Measurements from ENCODE around the gene RSRC2. TPM values are rescaled to one million over a fixed set of nuclear protein-coding genes. Genes with fewer than 3 reads are reported as not detected.

Gene RSRC2
- total RNA-seq, 1 donor from 2014 or later, result 124 TPM

DNA sequence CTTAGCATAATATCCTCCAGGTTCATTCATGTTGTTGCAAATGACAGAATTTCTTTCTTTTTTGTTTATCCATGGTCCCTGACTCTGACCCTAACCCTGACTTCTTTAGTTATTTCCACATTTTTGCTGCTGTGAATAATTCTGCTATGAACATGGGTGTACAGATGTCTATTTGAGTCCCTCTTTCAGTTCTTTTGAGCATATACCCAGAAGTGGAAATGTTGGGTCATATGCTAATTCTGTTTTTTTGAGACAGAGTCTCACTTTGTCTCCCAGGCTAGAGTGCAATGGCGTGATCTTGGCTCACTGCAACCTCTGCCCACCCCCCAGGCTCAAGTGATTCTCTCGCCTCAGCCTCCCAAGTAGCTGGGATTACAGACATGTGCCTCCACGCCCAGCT lies 33.4 kb upstream of the RSRC2 start:
- TF ChIP-seq, protein P1, sequence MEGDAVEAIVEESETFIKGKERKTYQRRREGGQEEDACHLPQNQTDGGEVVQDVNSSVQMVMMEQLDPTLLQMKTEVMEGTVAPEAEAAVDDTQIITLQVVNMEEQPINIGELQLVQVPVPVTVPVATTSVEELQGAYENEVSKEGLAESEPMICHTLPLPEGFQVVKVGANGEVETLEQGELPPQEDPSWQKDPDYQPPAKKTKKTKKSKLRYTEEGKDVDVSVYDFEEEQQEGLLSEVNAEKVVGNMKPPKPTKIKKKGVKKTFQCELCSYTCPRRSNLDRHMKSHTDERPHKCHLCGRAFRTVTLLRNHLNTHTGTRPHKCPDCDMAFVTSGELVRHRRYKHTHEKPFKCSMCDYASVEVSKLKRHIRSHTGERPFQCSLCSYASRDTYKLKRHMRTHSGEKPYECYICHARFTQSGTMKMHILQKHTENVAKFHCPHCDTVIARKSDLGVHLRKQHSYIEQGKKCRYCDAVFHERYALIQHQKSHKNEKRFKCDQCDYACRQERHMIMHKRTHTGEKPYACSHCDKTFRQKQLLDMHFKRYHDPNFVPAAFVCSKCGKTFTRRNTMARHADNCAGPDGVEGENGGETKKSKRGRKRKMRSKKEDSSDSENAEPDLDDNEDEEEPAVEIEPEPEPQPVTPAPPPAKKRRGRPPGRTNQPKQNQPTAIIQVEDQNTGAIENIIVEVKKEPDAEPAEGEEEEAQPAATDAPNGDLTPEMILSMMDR (IDR thresholded peaks at IDR 0.05; ENCODE audit: unreplicated experiment), result no peak
- Mint-ChIP-seq H3K27ac (no peak overlapping the region), H3K27me3 (no peaks in the 10 kb centered on the region), H3K4me1 (ENCODE audit: low read depth) (no peaks in the 10 kb centered on the region), H3K9me3 (ENCODE audit: low read depth) (no peaks in the 10 kb centered on the region), H3K36me3 (ENCODE audit: insufficient read depth) (peaks cover 8% of the 10 kb centered on the region), H3K4me3 (ENCODE audit: low read depth) (no peak overlapping the region)
- DNase-seq (ENCODE audit: low spot score, unreplicated experiment), result no peak

DNA sequence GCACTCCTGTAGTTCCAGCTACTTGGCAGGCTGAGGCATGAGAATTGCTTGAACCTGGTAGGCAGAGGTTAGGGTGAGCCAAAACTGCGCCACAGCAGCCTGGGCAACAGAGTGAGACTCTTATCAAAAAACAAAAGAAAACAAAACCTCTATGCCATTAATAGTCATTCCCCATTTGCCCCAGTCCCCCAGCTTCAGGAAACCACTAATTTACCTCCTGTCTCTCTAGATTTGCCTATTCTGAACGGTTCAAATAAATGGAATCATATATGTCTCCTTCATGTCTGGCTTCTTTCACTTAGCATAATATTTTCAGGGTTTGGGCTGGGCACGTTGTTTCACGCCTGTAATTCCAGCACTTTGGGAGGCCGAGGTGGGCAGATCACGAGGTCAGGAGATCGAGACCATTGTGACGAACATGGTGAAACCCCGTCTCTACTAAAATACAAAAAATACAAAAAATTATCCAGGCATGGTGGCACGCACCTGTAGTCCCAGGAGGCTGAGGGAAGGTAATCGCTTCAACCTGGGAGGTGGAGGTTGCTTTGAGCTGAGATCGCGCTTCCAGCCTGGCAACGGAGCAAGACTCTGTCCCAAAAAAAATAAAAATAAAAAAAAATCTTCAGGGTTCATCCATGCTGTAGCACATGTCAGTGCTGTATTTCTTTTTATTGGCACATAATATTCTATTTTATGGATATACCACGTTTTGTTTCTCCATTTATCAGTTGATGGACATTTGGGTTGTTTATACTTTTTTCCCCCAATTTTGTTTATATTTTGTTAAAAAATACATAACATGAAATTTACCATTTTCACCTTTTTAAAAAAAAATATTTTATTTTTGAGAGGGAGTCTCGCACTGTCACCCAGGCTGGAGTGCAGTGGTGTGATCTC lies 32.3 kb upstream of the RSRC2 start:
- Mint-ChIP-seq H3K36me3 (ENCODE audit: insufficient read depth) (peaks cover 8% of the 10 kb centered on the region), H3K27me3 (no peaks in the 10 kb centered on the region), H3K27ac (no peak overlapping the region), H3K4me1 (ENCODE audit: low read depth) (no peaks in the 10 kb centered on the region), H3K4me3 (ENCODE audit: low read depth) (no peak overlapping the region), H3K9me3 (ENCODE audit: low read depth) (no peaks in the 10 kb centered on the region)
- no peak for DNase-seq (ENCODE audit: low spot score, unreplicated experiment)
- TF ChIP-seq, protein P1 (IDR thresholded peaks at IDR 0.05; ENCODE audit: unreplicated experiment), result no peak

DNA sequence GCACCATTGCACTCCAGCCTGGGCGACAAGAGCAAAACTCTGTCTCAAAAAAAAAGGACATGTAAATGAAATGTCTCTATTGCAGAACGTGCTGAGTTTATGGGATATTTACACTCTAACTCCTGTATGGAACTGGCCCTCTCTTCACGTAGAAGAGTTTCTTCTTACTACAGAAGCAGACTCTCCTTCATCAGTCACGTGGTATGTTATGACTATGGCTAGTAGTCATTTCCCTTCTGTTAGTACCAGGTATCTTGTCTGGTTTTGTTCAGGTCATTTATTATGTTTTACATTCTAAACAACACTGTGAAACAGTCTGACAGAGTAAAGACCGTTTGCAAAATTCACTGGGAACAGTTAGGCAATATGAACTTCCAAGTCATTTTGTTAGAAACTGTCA lies 20.6 kb upstream of the RSRC2 start:
- DNase-seq (ENCODE audit: low spot score, unreplicated experiment), result no peak
- H3K4me3 Mint-ChIP-seq (ENCODE audit: low read depth), result no peak overlapping the region
- TF ChIP-seq, protein P1 (IDR thresholded peaks at IDR 0.05; ENCODE audit: unreplicated experiment), result no peak
- H3K9me3 Mint-ChIP-seq (ENCODE audit: low read depth), result no peaks in the 10 kb centered on the region
- H3K27ac Mint-ChIP-seq, result no peak overlapping the region
- H3K27me3 Mint-ChIP-seq, result no peaks in the 10 kb centered on the region
- H3K36me3 Mint-ChIP-seq (ENCODE audit: insufficient read depth), result peaks cover 8% of the 10 kb centered on the region
- no peaks in the 10 kb centered on the region for H3K4me1 Mint-ChIP-seq (ENCODE audit: low read depth)

DNA sequence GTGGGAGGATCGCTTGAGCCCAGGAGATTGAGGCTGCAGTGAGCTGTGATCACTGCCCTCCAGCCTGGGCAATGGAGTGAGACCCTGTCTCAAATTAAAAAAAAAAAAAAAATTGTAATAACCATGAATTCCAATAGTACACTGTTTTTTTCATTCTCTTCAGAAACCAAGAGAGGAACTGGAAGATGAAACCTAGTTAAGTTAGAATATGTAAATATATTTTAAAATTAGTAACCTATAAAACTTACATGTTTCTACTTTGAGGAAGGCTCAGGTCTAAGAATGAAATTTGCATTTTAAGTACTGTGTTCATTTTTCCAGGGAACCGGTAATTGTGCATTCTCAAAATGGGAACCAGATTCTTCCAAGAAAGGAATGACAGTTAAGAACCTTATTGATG lies 19.1 kb upstream of the RSRC2 start:
- Mint-ChIP-seq H3K4me3 (ENCODE audit: low read depth) (no peak overlapping the region), H3K27me3 (no peaks in the 10 kb centered on the region), H3K9me3 (ENCODE audit: low read depth) (no peaks in the 10 kb centered on the region), H3K36me3 (ENCODE audit: insufficient read depth) (peaks cover 6% of the 10 kb centered on the region), H3K27ac (no peak overlapping the region), H3K4me1 (ENCODE audit: low read depth) (no peaks in the 10 kb centered on the region)
- TF ChIP-seq, protein P1 (IDR thresholded peaks at IDR 0.05; ENCODE audit: unreplicated experiment), result no peak
- no peak for DNase-seq (ENCODE audit: low spot score, unreplicated experiment)

DNA sequence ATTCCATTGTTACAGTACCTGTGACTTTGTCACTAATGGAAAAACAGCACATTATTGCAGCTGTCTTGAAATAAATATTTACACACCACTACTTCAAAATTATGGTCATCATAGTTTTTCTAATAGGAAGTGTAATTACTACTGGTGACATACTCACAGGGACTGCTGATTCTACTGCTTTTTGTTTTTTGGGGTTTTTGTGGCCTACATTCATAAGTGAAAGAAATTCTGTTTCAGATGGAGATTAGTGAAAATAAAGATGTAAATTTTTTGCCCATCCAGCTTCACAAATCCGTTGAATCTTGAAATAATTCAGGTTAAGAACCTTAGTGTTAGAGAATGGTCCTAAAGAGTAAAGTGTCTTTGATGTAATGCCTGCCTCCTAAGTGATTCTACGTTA lies 17.8 kb upstream of the RSRC2 start:
- Mint-ChIP-seq H3K36me3 (ENCODE audit: insufficient read depth) (peaks cover 6% of the 10 kb centered on the region), H3K9me3 (ENCODE audit: low read depth) (no peaks in the 10 kb centered on the region), H3K4me1 (ENCODE audit: low read depth) (no peaks in the 10 kb centered on the region), H3K27me3 (no peaks in the 10 kb centered on the region), H3K4me3 (ENCODE audit: low read depth) (no peak overlapping the region), H3K27ac (no peak overlapping the region)
- no peak for DNase-seq (ENCODE audit: low spot score, unreplicated experiment)
- TF ChIP-seq, protein P1 (IDR thresholded peaks at IDR 0.05; ENCODE audit: unreplicated experiment), result no peak

All from progenitor cell of endocrine pancreas (in vitro differentiated cells).